DND-41 (cell line): ENCODE results near the gene ASIC3.

Source experiments
- EZH2 ChIP-seq: IDR thresholded peaks from 3 replicates; pipeline ENCODE4 v1.6.1; 2012; ENCODE audit warnings: borderline replicate concordance, low read depth, mild to moderate bottlenecking, moderate library complexity, low read length, inconsistent platforms; ENCODE audit not compliant: severe bottlenecking
- TF ChIP-seq, protein P1 (sequence below): IDR thresholded peaks from 2 replicates; pipeline ENCODE4 v1.5.1; 2012; ENCODE audit warnings: borderline replicate concordance, low read length, moderate library complexity, mild to moderate bottlenecking; ENCODE audit not compliant: poor library complexity, severe bottlenecking; ENCODE audit errors: extremely low read depth

- TF ChIP-seq, protein P1, sequence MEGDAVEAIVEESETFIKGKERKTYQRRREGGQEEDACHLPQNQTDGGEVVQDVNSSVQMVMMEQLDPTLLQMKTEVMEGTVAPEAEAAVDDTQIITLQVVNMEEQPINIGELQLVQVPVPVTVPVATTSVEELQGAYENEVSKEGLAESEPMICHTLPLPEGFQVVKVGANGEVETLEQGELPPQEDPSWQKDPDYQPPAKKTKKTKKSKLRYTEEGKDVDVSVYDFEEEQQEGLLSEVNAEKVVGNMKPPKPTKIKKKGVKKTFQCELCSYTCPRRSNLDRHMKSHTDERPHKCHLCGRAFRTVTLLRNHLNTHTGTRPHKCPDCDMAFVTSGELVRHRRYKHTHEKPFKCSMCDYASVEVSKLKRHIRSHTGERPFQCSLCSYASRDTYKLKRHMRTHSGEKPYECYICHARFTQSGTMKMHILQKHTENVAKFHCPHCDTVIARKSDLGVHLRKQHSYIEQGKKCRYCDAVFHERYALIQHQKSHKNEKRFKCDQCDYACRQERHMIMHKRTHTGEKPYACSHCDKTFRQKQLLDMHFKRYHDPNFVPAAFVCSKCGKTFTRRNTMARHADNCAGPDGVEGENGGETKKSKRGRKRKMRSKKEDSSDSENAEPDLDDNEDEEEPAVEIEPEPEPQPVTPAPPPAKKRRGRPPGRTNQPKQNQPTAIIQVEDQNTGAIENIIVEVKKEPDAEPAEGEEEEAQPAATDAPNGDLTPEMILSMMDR, result no peak
- TF ChIP-seq EZH2, result no peak
These were observed 31.8 kb downstream of the ASIC3 start for GRCh38 chr7:151080067-151080521.
